Stimulated activated CD4-positive, alpha-beta T cell treated with anti-CD3 and anti-CD28 coated beads, Interleukin-2, amount 100 ng/mL, for 4 hours (primary cell): ENCODE results near the gene SPANXC.
"Not testable (repeated sequence)": the region's sequence is repeated elsewhere in the genome, so short reads cannot be mapped to it uniquely, and the experiment has no call there.

Source experiments
- DNase-seq: peaks from one replicate; pipeline ENCODE4 v3.0.0-alpha.2; 2020; ENCODE audit warnings: low read depth

The SPANXC gene, protein sequence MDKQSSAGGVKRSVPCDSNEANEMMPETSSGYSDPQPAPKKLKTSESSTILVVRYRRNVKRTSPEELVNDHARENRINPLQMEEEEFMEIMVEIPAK

DNA sequence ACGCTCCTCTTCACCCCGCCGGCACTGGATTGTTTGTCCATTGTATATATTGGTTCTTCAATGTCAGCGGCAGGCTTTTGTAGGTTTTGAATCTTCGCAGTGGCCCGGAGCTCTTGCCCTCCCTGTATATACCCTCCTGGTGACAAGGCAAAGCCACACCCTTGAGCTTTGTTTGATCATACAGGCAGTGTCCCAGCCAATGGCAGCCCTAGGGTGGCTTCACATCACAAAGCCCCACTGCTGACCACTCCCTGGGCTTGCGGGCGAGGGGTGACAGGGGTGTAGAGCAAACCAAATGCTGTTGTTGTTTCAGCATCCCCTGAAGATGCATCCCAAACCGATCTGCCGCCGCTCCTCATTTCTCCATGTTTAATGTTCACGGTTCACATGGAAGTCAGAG lies at the start of gene SPANXC:
Gene SPANXC (minus strand): TSS at position 101 of the 400 bp plus-strand sequence. CDS start 60 bp downstream, at position 41.
- not testable (repeated sequence) for DNase-seq

DNA sequence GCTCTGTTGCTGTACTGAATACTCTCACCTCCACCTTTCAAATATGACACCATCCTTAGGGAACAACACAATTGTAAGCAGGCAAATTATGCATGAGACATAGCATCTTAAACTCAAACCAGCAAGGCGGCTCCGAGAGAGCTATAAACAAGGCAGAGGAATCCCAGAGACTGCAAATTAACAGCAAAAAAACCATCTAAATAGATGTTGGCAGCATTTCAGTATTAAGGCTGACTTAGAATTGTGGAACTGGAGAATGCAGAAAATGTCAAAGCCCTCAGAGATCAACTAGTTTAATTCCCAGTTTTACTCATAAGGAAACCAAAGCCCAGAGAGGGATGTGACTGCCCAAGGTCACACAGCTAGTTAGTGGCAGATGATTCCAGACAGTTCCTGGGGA lies 37.2 kb upstream of the SPANXC start:
- DNase-seq, result no peak

DNA sequence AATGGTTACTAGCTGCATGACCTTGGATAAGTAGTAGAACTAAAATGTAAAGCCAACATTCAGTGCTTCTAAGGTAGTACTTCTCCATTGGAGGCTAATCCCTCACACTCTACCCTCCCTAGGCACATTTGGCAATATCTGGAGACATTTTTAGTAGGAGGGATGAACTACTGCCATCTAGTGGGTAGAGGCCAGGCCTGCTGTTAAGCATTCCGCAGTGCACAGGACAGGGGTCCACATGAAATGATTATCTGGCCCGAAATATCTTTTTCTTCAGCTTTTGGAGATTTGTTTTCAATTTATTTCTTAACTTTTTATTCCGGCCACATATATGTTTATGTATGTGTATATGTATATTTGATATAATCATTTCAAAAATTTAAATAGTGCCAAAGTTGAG lies 36.0 kb upstream of the SPANXC start:
- no peak for DNase-seq

- DNase-seq, result no peak
Measured at GRCh38 chrX:141258080-141258479, 15.8 kb upstream of the SPANXC start.

DNA sequence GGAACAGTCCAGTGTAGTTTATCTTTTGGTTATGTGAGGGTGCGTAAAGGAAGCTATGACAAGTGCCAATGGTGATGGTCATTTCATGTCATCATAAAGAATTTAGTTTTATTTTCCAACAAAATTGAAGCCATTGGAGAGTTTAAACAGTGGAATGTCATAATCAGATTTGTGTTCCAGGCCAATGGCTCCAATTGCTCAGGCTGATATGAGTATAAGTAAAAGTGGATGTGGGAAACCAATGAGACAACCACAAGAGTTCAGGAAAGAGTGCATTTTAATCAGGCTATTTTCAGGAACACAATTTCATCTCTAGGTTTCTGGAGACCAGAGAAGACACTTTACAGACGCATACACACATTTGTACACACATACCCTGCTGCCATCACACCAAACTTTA lies 20.7 kb downstream of the SPANXC start:
- DNase-seq, result no peak

DNA sequence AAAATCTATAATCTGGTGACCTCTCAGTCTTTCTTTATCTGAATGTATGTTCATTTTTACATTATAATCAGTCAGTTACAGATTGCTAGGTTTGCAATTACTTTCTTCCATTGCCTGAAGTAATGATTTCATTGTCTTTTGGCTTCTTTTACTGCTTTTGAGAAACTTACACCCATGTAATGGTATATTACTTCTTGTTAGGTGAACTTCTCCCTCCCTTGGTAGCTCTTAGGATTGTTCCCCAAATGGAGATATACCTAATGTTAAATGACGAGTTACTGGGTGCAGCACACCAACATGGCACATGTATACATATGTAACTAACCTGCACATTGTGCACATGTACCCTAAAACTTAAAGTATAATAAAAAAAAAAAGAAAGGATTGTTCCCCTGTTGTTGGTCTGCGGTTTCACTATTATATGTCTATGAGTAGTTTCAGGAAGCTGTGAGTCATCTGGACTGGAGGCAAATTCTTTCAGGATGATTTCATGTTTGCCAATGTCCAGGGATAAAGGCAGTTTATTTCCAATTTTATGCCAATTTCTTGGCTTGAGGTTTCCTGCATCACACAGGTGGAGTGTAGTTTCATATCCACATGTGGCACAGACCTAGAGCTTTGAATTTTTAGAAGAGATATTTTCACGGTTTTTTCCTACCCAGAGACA lies 21.8 kb downstream of the SPANXC start:
- no peak for DNase-seq

GRCh38 chrX:141214196-141214595 lies 28.1 kb downstream of the SPANXC start:
- DNase-seq, result no peak

GRCh38 chrX:141201962-141202361 lies 40.4 kb downstream of the SPANXC start:
- DNase-seq, result no peak
